NAMALWA (cell line): ENCODE results near the gene LPP.
A peak's percentile ranks its signal among the peaks of the same experiment; 100 is the strongest.

Experiments
- DNase-seq: peaks from one replicate; pipeline ENCODE4 v3.0.0-alpha.2; 2015; ENCODE audit warnings: low spot score

LPP gene

GRCh38 chr3:188641076-188641475 lies 487.1 kb downstream of the LPP start:
- DNase-seq, result no peak

GRCh38 chr3:188643736-188644135 lies 489.8 kb downstream of the LPP start:
- DNase-seq, result no peak

DNA sequence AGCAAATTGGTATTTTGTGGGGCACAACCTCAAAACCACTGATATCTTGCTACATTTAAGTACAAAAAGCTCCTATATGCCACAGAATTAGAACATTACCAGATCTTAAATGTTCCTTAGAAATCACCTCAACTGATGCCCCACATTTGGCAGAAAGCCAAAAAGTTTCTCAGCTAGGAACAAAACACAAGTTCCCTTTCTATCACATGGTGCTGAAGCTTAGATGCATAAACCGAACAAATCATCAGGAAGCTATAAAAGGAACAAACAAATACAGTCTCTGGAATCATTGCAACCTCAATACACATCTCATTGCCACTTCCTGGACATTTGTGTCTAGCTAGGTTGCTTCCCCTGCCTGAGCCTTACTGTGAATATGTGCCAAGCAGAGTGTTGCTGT lies 492.6 kb downstream of the LPP start:
- DNase-seq, result peak; percentile 39

DNA sequence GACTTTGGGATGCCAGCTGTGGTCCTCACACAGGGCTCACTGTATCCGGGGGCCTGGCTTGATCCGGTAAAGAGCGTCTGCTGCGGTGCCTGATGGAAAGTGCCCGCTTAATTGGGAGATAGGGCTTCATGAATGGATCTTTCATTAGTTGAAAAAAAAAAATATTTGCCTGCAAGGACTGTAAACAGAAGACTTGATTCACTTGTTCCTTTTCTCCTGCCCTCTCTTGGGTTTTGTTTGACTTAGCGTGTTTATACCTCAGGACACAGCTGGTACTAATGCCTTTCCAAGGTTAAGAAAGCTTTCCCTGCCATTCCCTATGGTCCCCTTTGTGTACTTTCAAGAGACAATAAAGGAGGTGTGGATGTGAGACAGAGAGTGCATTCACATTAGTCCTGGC lies 493.3 kb downstream of the LPP start:
- DNase-seq, result no peak

DNA sequence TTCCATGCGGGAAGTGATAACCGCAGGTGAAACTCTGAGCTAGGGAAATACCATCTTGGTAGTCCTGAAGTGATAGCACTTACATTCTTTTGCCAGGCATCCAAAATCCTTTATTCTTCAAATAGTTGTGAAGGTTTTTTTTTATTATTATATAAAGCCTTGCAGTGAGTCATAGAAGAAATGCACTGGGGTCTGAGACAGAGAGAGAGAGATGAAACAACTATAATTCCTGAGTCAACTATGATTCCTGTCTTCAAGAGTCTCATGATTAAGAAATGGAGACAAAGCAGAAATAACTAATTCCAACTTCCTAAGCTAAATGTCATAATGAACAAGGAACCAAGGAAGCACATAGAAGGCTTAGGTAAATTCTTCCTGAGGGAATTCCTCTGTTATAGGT lies 495.6 kb downstream of the LPP start:
- no peak for DNase-seq

- no peak for DNase-seq
These were observed 502.4 kb downstream of the LPP start for GRCh38 chr3:188656196-188656982.

GRCh38 chr3:188658606-188659005 lies 504.6 kb downstream of the LPP start:
- no peak for DNase-seq

DNA sequence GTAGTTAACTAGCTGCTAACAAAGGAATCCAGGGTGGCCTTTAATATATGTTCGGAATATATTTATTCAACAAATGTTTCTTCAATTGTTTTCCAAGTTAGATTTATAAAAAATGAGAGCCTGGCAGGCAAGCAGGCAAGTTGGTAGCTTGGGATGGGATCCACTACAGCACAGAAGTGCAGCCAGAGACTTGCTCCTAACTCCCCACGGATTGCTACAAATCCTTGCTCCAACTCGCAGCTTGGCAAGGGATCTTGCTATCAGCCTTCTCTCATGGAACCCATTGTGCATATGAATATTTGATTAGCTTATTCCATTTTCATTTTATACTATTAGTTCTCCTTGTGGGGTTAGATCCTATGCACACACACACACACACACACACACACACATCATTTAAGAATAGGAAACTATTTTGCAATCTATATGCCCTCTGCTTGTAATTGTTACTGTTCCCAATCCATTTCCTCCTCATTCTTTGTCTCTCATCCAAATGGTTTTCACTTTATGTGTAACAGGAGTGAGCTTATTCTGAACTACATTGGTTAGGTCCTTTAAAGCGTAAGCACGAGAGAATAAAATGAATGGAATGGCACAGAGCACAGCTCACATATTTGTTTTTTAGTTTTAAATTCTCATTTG lies 505.6 kb downstream of the LPP start:
- no peak for DNase-seq

- DNase-seq, result no peak
These were observed 506.5 kb downstream of the LPP start for GRCh38 chr3:188660415-188660814.

- no peak for DNase-seq
These were observed 507.8 kb downstream of the LPP start for GRCh38 chr3:188661806-188662205.

DNA sequence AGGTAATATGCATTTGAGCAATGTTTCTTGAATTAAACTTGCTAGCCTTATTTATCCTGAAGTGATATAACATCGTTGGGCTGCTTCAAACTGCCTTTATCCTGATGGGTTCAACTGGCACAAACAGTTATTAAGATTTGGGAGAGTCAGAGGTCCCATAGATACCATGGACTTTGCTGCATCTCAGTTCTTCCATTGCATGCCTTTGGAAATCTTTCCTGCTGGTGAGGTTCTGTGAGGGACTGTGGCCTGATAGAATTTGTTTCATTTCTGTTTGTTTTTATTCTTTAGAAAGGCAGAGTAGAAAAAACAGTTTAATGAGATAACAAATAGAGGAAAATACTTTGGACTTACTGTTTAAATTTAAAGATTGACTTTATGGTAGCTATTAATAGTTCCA lies 508.3 kb downstream of the LPP start:
- no peak for DNase-seq

GRCh38 chr3:188662795-188663194 lies 508.8 kb downstream of the LPP start:
- no peak for DNase-seq

- no peak for DNase-seq
These were observed 509.9 kb downstream of the LPP start for GRCh38 chr3:188663839-188664238.

DNA sequence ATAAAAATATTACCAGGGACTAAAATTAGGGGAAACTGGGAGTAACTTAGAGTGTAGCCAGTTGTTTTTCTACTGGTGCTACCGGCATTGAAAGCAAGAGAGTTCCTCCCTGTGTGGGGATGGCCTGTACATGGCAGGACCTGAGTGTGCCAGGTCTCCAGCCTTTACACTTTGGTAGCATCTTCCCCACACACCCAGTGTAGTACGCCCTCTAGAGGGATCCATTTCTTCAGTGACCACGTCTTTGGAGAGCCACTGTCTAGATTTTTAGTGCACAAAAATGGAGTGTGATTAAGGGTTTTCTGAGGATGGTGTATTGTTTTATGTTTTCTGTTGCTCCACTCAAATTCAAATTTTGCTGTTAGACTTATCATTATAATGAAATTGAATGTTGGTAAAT lies 510.8 kb downstream of the LPP start:
- peak; percentile 51 for DNase-seq

GRCh38 chr3:188667926-188668325 lies 514.0 kb downstream of the LPP start:
- no peak for DNase-seq

- no peak for DNase-seq
These were observed 516.5 kb downstream of the LPP start for GRCh38 chr3:188670446-188670845.

DNA sequence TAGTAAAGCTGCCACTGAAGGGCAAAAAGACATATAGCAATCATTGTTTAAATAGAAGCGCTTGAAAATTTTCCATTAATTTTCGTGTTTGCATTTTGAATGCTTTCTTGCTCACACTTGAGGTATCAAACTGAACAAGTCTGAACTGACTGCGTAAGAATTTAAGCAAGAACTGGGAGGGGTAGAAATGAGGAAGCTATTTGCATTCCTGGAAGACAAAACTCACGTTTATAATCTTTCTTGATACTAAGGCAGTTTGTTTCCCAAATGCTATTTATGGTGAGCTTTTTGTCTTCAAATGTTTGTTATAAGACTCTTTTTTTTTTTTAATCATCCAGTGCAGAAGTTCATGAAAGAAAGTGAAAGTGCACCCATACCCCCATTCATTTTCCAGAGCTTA lies 518.0 kb downstream of the LPP start:
- DNase-seq, result no peak

GRCh38 chr3:188672840-188673239 lies 518.9 kb downstream of the LPP start:
- no peak for DNase-seq

DNA sequence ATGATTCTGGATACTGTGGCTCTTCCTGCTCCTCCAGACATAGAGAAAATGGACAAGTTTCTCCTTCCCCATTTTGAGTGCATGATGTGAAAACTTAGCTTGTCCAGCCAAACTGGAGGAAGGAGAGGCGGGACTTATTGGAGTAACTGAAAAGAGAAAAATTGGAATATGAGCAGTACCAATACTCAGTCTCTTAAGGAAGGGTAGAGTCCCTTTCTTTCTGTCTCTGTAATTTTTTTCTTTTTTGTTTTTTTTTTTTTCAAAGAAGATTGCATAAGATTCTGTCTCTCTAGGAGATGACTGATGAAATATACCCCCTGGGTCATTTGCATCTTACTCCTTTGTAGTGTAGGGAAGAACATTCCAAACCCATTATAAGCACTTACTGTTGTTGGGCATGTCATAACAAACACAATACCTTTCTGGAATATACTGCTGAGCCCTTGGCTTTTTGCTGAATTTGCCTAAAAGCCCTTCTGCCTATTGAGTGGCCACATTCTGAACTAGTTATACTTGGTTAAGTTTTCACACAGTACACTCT lies 519.8 kb downstream of the LPP start:
- DNase-seq, result no peak

DNA sequence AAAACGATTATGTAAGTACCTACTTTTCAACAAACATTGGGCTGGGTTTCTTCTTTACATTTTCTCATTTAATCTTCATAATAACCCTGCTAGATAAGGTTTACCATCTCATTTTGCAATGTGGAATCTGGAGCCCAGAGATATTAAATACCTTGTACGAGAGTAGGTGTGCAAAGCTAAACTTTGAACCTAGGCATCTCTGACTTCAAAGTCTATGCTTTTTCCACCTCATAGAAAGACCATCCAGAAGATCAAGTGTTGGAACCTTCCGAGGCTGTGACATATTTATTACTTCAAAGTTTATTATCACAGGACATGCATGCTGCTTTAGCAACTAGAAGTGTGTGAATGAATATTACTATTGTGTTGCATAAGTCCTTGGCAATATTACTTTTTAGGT lies 520.6 kb downstream of the LPP start:
- DNase-seq, result no peak

GRCh38 chr3:188677344-188677743 lies 523.4 kb downstream of the LPP start:
- no peak for DNase-seq

DNA sequence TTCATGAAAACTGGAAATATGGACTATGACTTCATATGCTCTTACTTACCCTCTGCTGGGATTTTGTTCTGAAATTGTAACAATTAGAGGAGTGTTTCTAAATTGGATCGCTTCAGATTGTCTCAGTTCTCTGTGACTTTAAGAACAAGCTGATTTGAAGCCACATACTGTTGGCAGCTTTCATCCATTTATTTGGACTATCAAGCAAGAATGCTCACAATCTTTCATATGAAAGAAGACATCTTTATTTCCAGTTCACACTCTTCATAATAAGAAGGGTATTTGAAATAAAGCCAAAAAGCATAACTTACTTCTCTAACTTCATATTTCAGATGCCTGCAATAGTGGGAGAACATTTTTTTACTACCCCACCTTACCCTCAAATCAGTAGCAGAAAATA lies 526.2 kb downstream of the LPP start:
- DNase-seq, result no peak

- no peak for DNase-seq
These were observed 526.6 kb downstream of the LPP start for GRCh38 chr3:188680605-188681004.

GRCh38 chr3:188682316-188682715 lies 528.4 kb downstream of the LPP start:
- DNase-seq, result no peak
